HG02981 (cell line): ENCODE results near the gene ZFYVE1.
"Not testable (repeated sequence)": the region's sequence is repeated elsewhere in the genome, so short reads cannot be mapped to it uniquely, and the experiment has no call there.

Experiments
- ATAC-seq: cut with Tn5 transposase; IDR thresholded peaks from one replicate; pipeline ENCODE4 v1.9.1; 2021; ENCODE audit warnings: mild to moderate bottlenecking, moderate library complexity; ENCODE audit not compliant: unreplicated experiment

The ZFYVE1 gene

DNA sequence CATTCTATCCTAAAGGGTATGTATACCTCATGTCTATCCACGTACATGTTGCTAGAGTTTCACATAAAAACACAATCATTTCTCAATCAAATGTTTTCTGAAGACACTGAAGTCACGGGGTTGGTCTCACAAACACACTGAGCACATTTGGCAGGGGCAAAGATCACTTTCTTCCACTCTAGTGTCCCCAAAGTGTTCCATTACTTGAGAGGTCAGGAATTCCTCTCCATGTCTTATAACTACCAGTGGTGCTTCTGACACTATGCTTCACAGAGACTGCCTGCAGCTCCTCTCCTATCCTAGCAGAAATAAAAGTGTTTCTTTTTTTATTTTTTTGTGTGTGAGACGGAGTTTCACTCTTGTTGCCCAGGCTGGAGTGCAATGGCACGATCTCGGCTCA is 19.1 kb downstream of the ZFYVE1 start:
- ATAC-seq: no peak

DNA sequence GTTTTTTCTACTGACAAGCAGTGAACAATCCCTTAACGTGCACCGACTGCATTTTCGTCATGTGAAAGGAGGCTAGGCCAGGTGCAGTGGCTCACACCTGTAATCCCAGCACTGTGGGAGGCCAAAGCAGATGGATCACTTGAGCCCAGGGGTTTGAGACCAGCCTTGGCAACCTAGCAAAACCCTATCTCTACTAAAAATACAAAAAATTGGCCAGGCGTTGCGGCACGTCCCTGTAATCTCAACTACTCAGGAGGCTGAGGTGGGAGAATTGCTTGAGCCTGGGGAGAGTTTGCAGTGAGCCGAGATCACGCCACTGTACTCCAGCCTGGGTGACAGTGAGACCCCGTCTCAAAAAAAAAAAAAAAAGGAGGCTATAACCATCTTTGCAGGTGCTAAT is 22.3 kb downstream of the ZFYVE1 start:
- not testable (repeated sequence) for ATAC-seq

DNA sequence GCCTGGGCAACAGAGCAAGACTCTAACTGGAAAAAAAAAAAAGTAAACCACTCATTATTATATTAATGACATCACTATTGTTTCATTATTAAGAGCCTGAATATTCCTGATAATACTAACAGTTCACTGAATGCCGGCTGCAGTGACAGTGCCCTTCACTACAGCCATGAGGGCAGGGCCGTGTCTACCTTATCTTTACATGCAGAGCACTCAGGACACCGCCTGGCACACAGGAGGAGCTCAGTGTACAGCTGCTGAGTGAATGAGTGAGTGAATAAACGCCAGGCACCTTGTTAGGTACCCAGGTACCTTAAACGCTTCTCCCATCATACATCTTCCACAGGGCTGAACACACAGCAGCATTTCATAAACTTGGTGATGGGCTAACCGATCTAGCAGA is 23.2 kb downstream of the ZFYVE1 start:
- no peak for ATAC-seq

DNA sequence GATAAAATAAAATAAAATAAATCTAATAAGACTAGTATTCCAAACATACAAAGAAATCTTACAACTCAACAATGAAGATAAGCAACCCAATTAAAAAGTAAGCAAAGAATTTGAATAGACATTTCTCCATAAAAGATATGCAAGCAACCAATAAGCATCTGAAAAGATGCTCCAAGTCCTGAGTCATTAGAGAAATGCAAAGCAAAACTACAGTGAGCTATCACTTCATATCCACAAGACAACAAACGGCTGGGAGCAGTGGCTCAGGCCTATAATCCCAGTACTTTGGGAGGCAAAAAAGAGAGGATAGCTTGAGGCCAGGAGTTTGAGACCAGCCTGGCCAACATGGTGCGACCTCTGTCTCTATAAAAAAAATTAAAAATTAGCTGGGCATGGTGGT is 26.8 kb downstream of the ZFYVE1 start:
- ATAC-seq: no peak

DNA sequence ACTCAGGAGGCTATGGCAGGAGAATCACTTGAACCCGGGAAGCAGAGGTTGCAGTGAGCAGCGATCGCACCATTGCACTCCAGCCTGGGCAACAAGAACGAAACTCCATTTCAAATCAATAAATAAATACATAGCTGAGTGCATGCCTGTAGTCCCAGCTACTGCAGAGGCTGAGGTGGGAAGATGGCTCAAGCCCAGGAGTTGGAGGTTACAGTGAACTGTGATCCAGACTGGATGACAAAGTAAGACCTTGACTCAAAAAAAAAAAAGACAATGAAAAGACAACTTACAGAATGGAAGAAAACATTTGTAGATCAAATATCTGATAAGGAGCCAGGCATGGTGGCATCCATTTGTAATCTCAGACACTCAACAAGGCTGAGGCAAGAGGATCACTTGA is 27.6 kb downstream of the ZFYVE1 start:
- ATAC-seq: no peak

DNA sequence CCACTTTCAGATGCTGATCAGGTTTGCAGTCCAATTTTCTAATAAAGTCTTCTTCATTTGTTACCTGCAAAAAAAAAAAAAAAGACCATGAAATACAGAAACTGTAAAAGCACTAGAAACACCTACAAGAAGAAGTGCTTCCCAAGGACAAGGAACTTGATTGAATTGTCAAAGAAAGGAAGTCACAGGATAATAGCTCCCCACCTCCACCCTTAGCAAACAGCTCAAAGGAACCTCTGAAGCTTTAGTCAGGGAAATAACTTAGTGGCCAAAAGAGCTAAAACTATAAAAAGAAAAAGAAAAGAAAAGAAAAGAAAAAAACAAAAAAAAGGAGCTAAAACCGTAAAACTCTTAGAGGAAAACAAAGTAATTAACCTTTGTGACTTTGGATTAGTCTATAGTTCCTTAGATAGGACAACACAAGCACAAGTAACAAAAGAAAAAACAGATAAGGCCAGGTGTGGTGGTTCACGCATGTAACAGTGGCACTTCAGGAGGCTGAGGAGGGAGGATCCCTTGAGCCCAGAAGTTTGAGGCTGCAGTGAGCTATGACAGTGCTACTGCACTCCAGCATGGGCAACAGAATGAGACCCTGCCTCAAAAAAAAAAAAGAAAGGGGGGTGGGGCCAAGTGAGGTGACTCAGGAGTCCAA is 28.5 kb downstream of the ZFYVE1 start:
- no peak for ATAC-seq

DNA sequence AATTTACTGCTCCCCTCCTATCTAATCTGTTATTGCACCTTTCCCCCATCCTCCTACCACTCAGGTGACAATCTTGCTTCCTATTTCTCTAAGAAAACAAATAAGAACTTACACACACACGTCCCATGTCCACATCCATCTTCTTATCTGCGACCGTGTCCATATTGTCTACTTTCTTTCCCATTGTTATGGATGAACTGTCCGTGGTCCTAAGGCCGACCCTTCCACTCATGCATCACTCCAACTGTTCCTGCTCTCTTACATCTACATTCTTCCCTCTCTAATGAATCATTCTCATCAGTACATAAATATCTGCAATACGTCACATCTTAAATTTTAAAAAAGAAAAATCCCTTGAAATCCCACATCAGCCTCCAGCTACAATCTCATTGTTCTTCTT is 30.0 kb downstream of the ZFYVE1 start:
- no peak for ATAC-seq

DNA sequence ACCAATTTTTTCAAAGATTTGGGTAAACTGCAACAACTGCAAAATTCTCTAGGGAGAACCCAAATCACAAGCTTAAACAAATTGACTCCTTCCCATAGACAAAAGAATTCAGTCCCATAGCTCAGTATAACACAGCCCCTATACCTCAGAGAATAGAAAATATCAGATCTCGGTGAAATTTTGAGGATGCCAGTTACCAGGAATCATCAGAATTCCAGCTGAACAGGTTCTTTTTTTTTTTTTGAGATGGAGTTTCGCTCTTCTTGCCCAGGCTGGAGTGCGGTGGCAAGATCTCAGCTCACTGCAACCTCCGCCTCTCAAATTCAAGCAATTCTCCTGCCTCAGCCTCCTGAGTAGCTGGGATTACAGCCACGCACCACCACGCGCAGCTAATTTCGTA is 36.7 kb downstream of the ZFYVE1 start:
- ATAC-seq: no peak

DNA sequence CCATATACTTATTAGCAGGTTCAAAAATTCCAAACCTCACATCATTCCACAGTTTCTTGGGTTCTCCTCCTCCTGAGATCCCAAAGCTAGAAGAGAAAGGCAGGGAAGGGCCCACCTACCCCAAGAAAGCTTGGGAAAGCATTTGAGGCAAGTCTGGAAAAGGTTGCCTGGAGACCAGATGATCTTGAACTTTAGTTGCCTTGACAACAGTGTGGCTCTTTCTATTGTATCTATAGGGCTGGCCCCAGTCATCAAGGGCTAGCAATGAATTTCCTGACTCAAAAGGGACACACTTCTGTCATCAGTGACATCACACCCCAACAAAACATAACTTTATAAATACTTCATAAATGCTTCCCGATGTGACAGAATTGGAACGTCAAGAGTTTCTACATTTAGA is 40.0 kb downstream of the ZFYVE1 start:
- ATAC-seq: no peak

DNA sequence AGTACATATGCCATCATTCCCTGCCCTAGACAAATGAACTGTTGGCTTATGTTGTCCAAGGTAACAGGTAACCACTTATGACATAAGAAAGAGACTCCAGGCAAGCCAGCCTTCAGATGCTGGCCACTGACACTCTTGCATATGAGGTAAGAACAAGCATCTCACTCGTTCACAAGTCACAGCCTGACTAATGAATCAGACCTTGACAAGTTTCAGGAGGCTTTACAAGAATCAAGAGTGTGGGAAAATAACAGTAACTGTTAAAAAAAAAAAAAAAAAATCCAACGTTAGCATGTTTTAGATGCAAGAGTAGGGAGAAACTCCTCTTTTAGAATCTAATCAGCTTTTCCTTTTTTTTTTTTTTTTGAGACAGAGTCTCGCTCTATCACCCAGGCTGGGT is 40.7 kb downstream of the ZFYVE1 start:
- ATAC-seq: no peak

DNA sequence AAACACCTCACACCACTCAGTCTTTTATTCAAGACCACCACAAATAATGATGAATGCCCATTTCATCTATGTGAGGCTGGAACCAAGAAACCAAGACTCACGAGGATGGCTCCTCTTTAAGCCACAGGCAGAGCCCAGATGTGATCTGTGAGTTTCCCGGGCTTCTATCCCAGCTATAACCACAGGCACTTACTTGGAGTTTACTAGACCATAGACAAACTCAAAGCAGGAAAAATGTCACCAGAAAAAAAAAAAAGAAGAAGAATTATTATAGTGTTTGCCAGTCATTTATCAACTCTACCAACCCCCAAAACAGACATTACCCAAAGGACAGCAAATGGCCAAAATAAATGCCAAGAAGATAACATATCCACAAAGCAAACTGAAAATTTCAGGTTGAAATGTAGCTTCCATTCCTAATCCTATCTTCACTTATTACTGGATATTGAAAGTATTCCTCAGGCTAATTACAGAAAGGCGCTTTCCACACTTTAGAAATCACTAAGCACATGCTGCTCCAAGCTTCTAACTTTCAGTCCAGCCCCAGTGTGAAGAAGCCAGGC is 44.7 kb downstream of the ZFYVE1 start:
- no peak for ATAC-seq

DNA sequence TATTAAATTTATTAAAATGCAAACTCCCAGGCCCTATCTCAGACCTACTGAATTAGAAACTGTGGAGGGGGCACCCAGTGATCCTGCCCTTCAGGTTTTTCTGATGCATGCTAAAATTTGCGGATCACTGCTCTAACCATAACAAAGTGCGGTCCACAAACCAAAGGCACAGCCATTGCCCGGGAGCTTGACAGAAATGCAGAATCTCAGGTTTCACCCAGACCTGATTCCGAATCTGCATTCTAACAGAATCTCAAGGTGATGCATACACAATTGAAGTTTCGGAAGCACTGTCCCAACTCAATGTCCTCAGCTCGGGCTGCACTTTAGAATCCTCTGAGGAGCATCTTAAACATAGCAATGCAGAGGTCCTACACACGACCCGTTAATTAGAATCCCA is 46.0 kb downstream of the ZFYVE1 start:
- no peak for ATAC-seq

DNA sequence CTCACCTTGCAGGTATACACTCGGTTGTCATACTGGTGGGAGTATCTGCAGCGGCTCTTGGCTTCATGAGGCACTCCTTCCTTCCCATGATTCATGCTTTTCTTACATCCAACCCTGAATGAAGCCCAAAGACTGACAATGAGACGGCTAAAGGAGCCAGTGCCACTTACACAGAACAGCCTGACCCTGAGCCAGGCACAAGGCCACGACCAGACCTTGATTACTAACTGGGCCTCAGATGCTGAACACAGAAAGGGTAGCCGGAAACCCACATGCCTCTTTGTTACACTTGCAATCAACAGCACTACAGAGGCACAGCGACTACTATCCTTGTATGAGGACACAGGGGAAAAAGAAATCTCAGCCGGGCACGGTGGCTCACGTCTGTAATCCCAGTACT is 48.0 kb downstream of the ZFYVE1 start:
- ATAC-seq: no peak

DNA sequence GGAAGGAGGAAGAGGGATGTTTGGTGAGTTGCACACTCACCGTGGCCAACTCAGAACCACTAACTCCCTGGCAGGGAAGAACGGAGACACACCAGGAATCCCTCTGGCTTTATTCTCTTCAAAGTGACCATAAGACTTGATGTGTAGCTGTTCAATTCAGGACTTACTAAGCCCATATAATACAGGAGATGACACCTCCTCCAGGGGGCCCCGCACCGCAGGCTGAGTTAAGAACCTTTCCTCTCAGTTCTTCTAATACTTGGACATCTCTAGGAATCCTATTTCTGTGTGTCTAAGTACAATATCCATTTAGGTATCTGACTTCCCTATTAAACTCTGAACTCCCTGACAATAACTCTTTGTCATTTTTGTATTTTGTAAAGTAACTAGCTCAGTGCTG is 51.1 kb downstream of the ZFYVE1 start:
- no peak for ATAC-seq

DNA sequence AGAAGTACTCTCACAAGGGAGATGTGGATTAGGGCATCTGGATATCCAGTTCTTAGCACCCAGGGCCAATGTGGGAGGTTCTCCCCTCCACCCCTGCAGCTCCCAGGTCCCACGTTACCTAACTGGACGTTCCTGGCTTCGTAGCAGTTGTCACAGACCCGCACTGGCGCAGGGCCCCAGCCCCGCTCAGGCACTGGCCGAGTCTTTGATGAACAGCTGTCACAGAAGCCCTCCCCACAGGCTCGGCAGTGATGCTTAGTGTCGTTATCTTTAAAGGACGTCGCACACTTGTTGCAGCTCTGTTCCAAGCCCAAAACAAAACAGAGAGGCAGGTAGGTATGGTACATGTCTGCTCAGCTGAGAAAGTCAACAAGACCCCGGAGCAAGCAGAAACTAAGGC is 52.2 kb downstream of the ZFYVE1 start:
- ATAC-seq: no peak

DNA sequence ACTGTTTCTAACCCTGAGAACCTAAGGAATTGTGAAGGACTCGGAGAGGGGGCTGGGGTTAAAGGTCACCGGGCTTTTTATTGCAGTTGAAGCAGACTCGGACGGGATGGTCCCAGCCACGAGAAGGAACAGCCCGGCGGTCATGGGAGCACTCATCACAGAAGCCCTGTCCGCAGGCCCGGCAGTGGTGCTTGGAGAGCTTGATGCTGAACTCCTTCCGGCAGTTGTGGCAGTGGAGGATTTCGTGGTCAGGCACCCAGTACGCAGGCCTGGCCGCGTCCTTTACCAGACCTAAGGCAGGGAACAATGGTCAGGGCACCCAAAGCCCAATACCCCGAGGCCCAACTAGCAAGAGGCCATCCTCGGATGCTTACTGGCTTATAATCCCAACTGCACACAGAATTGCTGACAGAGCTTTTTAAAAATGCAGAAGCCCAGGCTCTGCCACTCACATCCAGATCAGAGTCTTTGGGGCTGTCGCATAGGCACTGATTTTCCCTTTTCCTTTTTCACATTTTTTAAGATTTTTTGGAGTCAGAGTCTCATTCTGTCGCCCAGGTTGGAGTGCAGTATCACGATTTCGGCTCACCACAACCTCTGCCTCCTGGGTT is 56.0 kb downstream of the ZFYVE1 start:
- ATAC-seq: no peak

DNA sequence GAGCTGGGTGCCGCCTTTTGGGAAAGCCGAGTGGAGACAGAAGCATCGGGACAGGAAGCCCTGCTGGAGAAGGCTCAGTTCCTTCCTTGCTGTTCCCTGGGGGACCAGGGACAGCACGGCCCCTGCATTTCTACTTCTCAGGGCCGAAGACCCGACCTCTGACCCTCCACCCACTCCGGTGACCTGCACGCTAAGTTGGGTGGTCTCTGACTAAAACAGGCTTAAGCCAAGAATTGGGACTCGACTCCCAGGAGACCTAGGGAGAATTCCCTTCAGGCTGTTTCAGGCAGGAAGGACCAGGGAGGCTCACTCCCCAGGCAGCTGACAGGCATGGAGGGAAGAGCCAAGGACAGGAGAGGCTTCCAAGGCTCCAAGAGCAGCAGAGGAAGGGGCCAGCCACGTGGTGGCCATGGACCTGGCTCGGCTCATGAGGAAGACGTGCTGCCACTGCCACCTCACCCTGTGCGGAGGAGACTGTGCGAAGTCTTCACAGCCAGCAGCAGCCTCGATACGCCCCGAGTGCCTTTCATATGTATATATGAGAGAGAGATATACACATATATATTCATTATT is 56.8 kb downstream of the ZFYVE1 start:
- no peak for ATAC-seq

DNA sequence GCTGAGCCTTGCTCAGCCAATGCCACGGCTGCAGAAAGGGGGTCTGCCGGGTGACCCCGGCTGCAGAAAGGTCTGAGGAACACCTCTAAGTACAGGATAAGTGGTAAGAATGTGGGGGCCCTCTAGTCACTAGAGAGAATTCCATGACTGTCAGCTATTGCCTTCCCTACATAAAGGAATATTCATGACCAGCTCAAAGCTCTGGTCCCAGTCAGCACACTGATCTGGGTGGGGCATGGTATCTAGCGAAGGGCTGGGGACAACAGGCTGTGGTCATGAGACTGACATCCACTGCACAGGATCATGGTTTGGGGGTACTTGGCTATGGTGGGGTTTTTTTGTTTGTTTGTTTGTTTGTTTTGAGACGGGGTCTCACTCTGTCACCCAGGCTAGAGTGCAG is 58.6 kb downstream of the ZFYVE1 start:
- no peak for ATAC-seq

DNA sequence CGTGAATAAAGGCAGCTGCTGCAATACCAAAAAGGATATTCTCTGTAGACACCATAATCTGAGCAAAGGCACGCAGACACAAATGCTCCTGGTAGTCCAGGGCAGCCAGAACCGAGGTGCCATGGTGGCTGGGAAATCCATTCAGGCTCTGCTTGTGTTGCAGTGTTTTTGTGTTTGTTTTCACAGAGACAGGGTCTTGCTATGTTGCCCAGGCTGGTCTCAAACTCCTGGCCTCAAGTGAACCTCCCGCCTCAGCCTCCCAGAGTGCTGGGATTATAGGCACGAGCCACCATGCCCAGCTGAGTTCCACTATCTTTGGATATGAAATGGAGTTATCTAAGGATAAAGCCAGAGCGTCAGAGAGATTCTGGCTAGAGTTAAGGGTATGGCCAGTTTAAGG is 60.9 kb downstream of the ZFYVE1 start:
- ATAC-seq: no peak

DNA sequence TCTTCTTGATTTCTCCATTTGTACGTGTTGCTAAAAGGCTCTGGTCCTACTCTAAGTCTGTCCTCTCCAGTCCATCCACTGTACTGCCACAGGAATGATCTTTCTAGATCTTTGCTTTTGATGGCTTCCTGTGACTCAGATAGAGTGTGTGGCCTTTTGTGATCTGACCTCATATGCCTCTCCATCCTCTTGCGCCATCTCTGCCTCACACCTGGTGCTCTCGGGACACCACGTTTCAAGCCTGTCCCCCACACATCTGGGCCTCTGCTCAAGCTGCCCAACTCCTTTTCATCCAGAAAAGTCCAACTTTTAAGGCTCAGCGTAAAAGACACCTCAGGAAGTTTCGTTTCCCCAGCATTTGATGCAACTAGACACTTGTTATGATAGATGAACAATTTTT is 61.7 kb downstream of the ZFYVE1 start:
- ATAC-seq: no peak

DNA sequence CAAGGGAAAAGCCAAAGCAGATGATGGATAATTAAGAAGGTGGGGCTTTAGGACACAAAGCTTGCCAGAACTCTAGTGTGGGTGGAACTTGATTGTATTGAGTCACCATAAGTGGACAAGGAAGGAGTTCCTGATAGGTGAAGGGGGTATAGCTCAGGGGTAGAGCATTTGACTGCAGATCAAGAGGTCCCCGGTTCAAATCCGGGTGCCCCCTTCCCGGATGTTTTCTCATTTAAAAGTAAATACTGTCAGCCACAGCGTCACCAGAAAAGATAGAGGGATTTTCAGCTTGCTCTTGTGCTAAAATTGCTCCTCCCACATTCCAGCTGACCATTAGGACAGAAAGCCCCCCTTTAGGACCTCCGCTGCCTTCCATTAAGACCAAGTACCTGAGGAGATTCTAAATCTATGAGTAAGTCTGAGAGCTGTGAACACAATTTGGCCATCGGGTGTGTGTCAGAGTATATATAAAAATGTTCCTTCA is 64.0 kb downstream of the ZFYVE1 start:
- no peak for ATAC-seq

DNA sequence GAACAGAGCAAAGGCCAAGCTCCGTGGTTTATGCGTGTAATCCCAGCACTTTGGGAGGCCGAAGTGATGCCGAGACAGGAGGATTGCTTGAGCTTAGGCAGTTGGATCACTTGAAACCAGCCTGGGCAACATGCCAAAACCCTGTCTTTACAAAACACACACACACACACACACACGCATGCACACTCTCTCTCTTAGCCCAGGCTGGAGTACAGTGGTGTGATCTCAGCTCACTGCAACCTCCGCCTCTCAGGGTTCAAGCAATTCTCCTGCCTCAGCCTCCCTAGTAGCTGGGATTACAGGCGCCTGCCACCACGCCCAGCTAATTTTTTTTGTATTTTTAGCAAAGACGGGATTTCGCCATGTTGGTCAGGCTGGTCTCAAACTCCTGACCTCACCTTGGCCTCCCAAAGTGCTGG is 64.6 kb downstream of the ZFYVE1 start:
- ATAC-seq: not testable (repeated sequence)
